HEK293 (cell line): Measurements from ENCODE around the gene CDK8.
A peak's percentile ranks its signal among the peaks of the same experiment; 100 is the strongest.

Experiments used
- CTCF ChIA-PET: fragments of 350-600 bp; formaldehyde crosslinking; extraction: SDS; loops from one replicate; lab custom pipeline; 2021; ENCODE audit warnings: antibody characterized with exemption; lab: Yijun Ruan, JAX
- POLR2A ChIA-PET: fragments of 300-600 bp; formaldehyde crosslinking; extraction: SDS; loops from one replicate; lab custom pipeline; 2020; ENCODE audit warnings: antibody characterized with exemption, inconsistent platforms; lab: Yijun Ruan, JAX
- H3K27ac ChIP-seq: fragments of 200-500 bp; sonication (Bioruptor generic); 2 replicates; pipeline ENCODE4 v1.5.1; 2014; ENCODE audit warnings: low read depth, low read length, control low read depth, inconsistent platforms; ENCODE audit errors: extremely low read depth
- H3K36me3 ChIP-seq, 2 experiments: fragments of 200-500 bp in 1 of 2; sonication (Bioruptor generic) in 1 of 2; 1 replicate in 1 of 2; 2 replicates in 1 of 2; pipeline ENCODE4 v1.5.1; 2014 to 2017; ENCODE audit warnings: inconsistent platforms in 2 of 2, low read length in 2 of 2; ENCODE audit not compliant: control insufficient read depth in 2 of 2, insufficient read depth in 1 of 2
- H3K4me1 ChIP-seq: fragments of 200-500 bp; sonication (Bioruptor generic); 2 replicates; pipeline ENCODE4 v1.5.1; 2014; ENCODE audit warnings: mild to moderate bottlenecking, low read length, inconsistent platforms; ENCODE audit not compliant: control insufficient read depth, insufficient read depth
- H3K4me3 ChIP-seq: 2 replicates; pipeline ENCODE4 v1.5.1; 2011; ENCODE audit warnings: low read depth, mild to moderate bottlenecking, control low read depth, low read length, moderate library complexity
- H3K9me3 ChIP-seq: fragments of 200-500 bp; sonication (Bioruptor generic); 2 replicates; pipeline ENCODE4 v1.5.1; 2014; ENCODE audit warnings: low read depth, low read length, inconsistent platforms; ENCODE audit not compliant: control insufficient read depth, insufficient read depth
- GLI4 ChIP-seq: fragments of 450-650 bp; formaldehyde crosslinking; IDR thresholded peaks from 2 replicates; pipeline ENCODE4 v1.5.1; 2016; ENCODE audit warnings: missing biosample characterization, missing genetic modification characterization
- KLF1 ChIP-seq: fragments of 450-650 bp; formaldehyde crosslinking; IDR thresholded peaks from 2 replicates; pipeline ENCODE4 v1.5.1; 2016; ENCODE audit warnings: missing biosample characterization, missing genetic modification characterization
- KLF16 ChIP-seq: fragments of 450-650 bp; formaldehyde crosslinking; IDR thresholded peaks from 2 replicates; pipeline ENCODE4 v1.5.1; 2017; ENCODE audit warnings: missing biosample characterization, missing genetic modification characterization
- MZF1 ChIP-seq: fragments of 450-650 bp; formaldehyde crosslinking; IDR thresholded peaks from 2 replicates; pipeline ENCODE4 v1.5.1; 2017; ENCODE audit warnings: missing biosample characterization, missing genetic modification characterization, borderline replicate concordance
- PRDM1 ChIP-seq: fragments of 450-650 bp; formaldehyde crosslinking; IDR thresholded peaks from 2 replicates; pipeline ENCODE4; 2016; ENCODE audit warnings: missing biosample characterization, missing genetic modification characterization
- ZBTB17 ChIP-seq: fragments of 450-650 bp; formaldehyde crosslinking; IDR thresholded peaks from 2 replicates; pipeline ENCODE4 v1.5.1; 2016; ENCODE audit warnings: missing biosample characterization, missing genetic modification characterization
- ZBTB20 ChIP-seq: fragments of 450-650 bp; formaldehyde crosslinking; IDR thresholded peaks from 2 replicates; pipeline ENCODE4 v1.5.1; 2016; ENCODE audit warnings: missing biosample characterization, missing genetic modification characterization
- ZBTB8A ChIP-seq: fragments of 450-650 bp; formaldehyde crosslinking; IDR thresholded peaks from 2 replicates; pipeline ENCODE4 v1.5.1; 2016; ENCODE audit warnings: missing biosample characterization, missing genetic modification characterization
- ZNF274 ChIP-seq, 2 experiments: fragments of 200-500 bp in 1 of 2; fragments of 450-650 bp in 1 of 2; sonication (Bioruptor generic) in 1 of 2; formaldehyde crosslinking in 1 of 2; IDR thresholded peaks; 2 replicates each; pipeline versions ENCODE4 v1.5.1 to v1.6.1; 2014 to 2016; ENCODE audit warnings: borderline replicate concordance in 1 of 2, inconsistent platforms in 1 of 2, low read length in 1 of 2, missing biosample characterization in 1 of 2, missing genetic modification characterization in 1 of 2
- ZNF292 ChIP-seq: fragments of 450-650 bp; formaldehyde crosslinking; IDR thresholded peaks from 2 replicates; pipeline ENCODE4 v1.5.1; 2016; ENCODE audit warnings: low read depth, missing biosample characterization, missing genetic modification characterization, borderline replicate concordance
- ZNF335 ChIP-seq: fragments of 450-650 bp; formaldehyde crosslinking; conservative IDR thresholded peaks from 2 replicates; pipeline ENCODE4 v1.5.1; 2016; ENCODE audit warnings: missing biosample characterization, missing genetic modification characterization
- ZNF416 ChIP-seq: fragments of 450-650 bp; formaldehyde crosslinking; IDR thresholded peaks from 2 replicates; pipeline ENCODE4 v1.5.1; 2016; ENCODE audit warnings: missing biosample characterization, missing genetic modification characterization
- ZNF473 ChIP-seq: fragments of 450-650 bp; formaldehyde crosslinking; IDR thresholded peaks from 2 replicates; pipeline ENCODE4 v1.5.1; 2017; ENCODE audit warnings: missing biosample characterization, missing genetic modification characterization
- ZNF530 ChIP-seq: fragments of 450-650 bp; formaldehyde crosslinking; IDR thresholded peaks from 2 replicates; pipeline ENCODE4 v1.5.1; 2016; ENCODE audit warnings: low read depth, missing biosample characterization, missing genetic modification characterization
- ZNF544 ChIP-seq: fragments of 450-650 bp; formaldehyde crosslinking; IDR thresholded peaks from 2 replicates; pipeline ENCODE4 v1.5.0; 2017; ENCODE audit warnings: missing biosample characterization, missing genetic modification characterization
- ZNF555 ChIP-seq: fragments of 450-650 bp; formaldehyde crosslinking; conservative IDR thresholded peaks from 2 replicates; pipeline ENCODE4 v1.5.1; 2017; ENCODE audit warnings: missing biosample characterization, mild to moderate bottlenecking, missing genetic modification characterization, inconsistent platforms
- ZNF585B ChIP-seq: fragments of 450-650 bp; formaldehyde crosslinking; IDR thresholded peaks from 2 replicates; pipeline ENCODE4 v1.5.1; 2016; ENCODE audit warnings: missing biosample characterization, missing genetic modification characterization
- ZNF660 ChIP-seq: fragments of 450-650 bp; IDR thresholded peaks from 2 replicates; pipeline ENCODE4 v1.5.1; 2018; ENCODE audit warnings: missing biosample characterization, mild to moderate bottlenecking, missing genetic modification characterization
- ZSCAN30 ChIP-seq: fragments of 450-650 bp; IDR thresholded peaks from 2 replicates; pipeline ENCODE4 v1.5.1; 2018; ENCODE audit warnings: missing biosample characterization, mild to moderate bottlenecking, missing genetic modification characterization, moderate library complexity
- TF ChIP-seq, protein P1 (sequence below): fragments of 450-650 bp; formaldehyde crosslinking; IDR thresholded peaks from 2 replicates; pipeline ENCODE4 v1.5.1; 2016; ENCODE audit warnings: missing biosample characterization, missing genetic modification characterization
- TF ChIP-seq, protein P2 (sequence below): fragments of 450-650 bp; formaldehyde crosslinking; IDR thresholded peaks from 2 replicates; pipeline ENCODE4 v1.5.1; 2016; ENCODE audit warnings: missing biosample characterization, missing genetic modification characterization
- TF ChIP-seq, protein P3 (sequence below): fragments of 450-650 bp; formaldehyde crosslinking; IDR thresholded peaks from 2 replicates; pipeline ENCODE4 v1.5.1; 2016; ENCODE audit warnings: missing biosample characterization, missing genetic modification characterization

Gene CDK8

GRCh38 chr13:26254583-26255111 is 718 bp downstream of the CDK8 start:
- ChIA-PET POLR2A (interaction anchor here (1.0 kb wide), 1 partner anchor 32 kb away, joined by 4 read pairs; the partner anchor contains the start of gene RNF6), CTCF (no interaction called here)
- no peaks in the 10 kb centered on the region for H3K36me3 ChIP-seq
- H3K4me3 ChIP-seq, result peak overlapping the region; percentile 78
- H3K27ac ChIP-seq, result peak overlapping the region; percentile 98
- H3K9me3 ChIP-seq, result no peaks in the 10 kb centered on the region
- peaks cover 10% of the 10 kb centered on the region; the same call in 1 of the 2 replicates for H3K4me1 ChIP-seq
- TF ChIP-seq ZBTB8A (tag by site-specific recombination) (no peak), ZNF274 (IDR thresholded peaks at IDR 0.05; ENCODE audit: low read length) (no peak), ZNF274 (tag by site-specific recombination; IDR thresholded peaks at IDR 0.05; ENCODE audit: borderline replicate concordance) (no peak), ZBTB20 (peak; percentile 57), ZNF335 (0 out of 2 replicates have a peak, but pooled peaks have one; percentile 39)

GRCh38 chr13:26255115-26255514 is 1.2 kb downstream of the CDK8 start:
- Histone ChIP-seq H3K4me3 (peak overlapping the region; percentile 78), H3K4me1 (peaks cover 11% of the 10 kb centered on the region; the same call in 1 of the 2 replicates), H3K9me3 (no peaks in the 10 kb centered on the region), H3K36me3 (no peaks in the 10 kb centered on the region), H3K27ac (peak overlapping the region; percentile 98)
- TF ChIP-seq, protein P1, sequence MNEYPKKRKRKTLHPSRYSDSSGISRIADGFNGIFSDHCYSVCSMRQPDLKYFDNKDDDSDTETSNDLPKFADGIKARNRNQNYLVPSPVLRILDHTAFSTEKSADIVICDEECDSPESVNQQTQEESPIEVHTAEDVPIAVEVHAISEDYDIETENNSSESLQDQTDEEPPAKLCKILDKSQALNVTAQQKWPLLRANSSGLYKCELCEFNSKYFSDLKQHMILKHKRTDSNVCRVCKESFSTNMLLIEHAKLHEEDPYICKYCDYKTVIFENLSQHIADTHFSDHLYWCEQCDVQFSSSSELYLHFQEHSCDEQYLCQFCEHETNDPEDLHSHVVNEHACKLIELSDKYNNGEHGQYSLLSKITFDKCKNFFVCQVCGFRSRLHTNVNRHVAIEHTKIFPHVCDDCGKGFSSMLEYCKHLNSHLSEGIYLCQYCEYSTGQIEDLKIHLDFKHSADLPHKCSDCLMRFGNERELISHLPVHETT, result no peak
- TF ChIP-seq ZBTB17 (tag by site-specific recombination) (0 out of 2 replicates have a peak, but pooled peaks have one; percentile 20), ZNF660 (no peak), MZF1 (tag by site-specific recombination) (no peak), ZNF585B (tag by site-specific recombination) (no peak), ZNF555 (no peak), ZNF473 (tag by site-specific recombination) (no peak), ZNF292 (no peak), KLF16 (tag by site-specific recombination) (no peak), ZSCAN30 (no peak), ZNF416 (tag by site-specific recombination) (no peak), KLF1 (tag by site-specific recombination) (no peak), PRDM1 (tag by site-specific recombination) (peak; percentile 52), GLI4 (tag by site-specific recombination) (no peak), ZNF530 (tag by site-specific recombination) (no peak), ZNF544 (no peak)
- TF ChIP-seq, protein P2, sequence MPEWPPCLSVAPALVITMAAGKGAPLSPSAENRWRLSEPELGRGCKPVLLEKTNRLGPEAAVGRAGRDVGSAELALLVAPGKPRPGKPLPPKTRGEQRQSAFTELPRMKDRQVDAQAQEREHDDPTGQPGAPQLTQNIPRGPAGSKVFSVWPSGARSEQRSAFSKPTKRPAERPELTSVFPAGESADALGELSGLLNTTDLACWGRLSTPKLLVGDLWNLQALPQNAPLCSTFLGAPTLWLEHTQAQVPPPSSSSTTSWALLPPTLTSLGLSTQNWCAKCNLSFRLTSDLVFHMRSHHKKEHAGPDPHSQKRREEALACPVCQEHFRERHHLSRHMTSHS, result no peak
- TF ChIP-seq, protein P3, sequence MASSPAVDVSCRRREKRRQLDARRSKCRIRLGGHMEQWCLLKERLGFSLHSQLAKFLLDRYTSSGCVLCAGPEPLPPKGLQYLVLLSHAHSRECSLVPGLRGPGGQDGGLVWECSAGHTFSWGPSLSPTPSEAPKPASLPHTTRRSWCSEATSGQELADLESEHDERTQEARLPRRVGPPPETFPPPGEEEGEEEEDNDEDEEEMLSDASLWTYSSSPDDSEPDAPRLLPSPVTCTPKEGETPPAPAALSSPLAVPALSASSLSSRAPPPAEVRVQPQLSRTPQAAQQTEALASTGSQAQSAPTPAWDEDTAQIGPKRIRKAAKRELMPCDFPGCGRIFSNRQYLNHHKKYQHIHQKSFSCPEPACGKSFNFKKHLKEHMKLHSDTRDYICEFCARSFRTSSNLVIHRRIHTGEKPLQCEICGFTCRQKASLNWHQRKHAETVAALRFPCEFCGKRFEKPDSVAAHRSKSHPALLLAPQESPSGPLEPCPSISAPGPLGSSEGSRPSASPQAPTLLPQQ, result no peak
- ChIA-PET CTCF (interaction anchor here (0.6 kb wide), 1 partner anchor 220 kb away, joined by 4 read pairs; no protein-coding TSS in a partner anchor), POLR2A (interaction anchor here (1.0 kb wide), 2 partner anchors 33 kb away, joined by 3 to 4 read pairs; partner anchors contain the start of gene RNF6)
